Fibroblast of the aortic adventitia (primary cell): Measurements from ENCODE around the gene NKD1. TPM values are rescaled to one million over a fixed set of nuclear protein-coding genes. Genes with fewer than 3 reads are reported as not detected.

Experiments
- DNase-seq: peaks from one replicate; pipeline ENCODE4 v3.0.0-alpha.2; 2010; ENCODE audit warnings: low read depth
- H3K4me3 ChIP-seq: 2 replicates; pipeline ENCODE4 v1.5.1; 2011; ENCODE audit warnings: low read depth, mild to moderate bottlenecking, control low read depth, low read length, moderate library complexity
- CTCF ChIP-seq: IDR thresholded peaks from 2 replicates; pipeline ENCODE4 v1.5.1; 2011; ENCODE audit warnings: mild to moderate bottlenecking, low read length, control low read depth, inconsistent platforms; ENCODE audit not compliant: insufficient read depth
- total RNA-seq: library from RNA; depleted of rRNA; stranded (reverse); fragments of >200 nt; gene quantifications from 2 replicates; pipeline ENCODE4 v1.2.3, GENCODE V29; 2012; ENCODE audit warnings: low replicate concordance

Gene NKD1
- total RNA-seq, 1 donor, result 0.09 TPM

DNA sequence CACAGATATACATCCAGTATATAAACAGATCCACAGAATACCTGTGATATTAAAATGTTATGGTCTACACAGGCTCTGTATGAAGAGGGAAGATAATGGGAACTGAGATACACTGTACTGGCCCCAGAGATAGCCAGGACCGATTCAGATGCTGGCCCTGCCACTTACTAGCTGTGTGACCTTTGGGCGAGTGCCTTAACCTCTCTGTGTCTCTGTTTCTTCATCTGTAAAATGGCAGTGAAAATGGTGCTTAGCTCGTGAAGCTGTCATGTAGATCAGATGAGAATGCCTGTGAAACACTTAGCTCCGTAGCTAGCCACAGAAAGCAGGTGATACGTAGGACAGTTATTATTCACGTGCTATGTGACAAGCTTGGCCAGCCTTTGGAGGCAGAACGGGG is 22.2 kb downstream of the NKD1 start:
- DNase-seq, result no peak
- TF ChIP-seq CTCF, result no peak
- no peak overlapping the region for H3K4me3 ChIP-seq

GRCh38 chr16:50570808-50571598 is 22.8 kb downstream of the NKD1 start:
- H3K4me3 ChIP-seq, result no peak overlapping the region
- DNase-seq, result no peak
- no peak for TF ChIP-seq CTCF

- no peak overlapping the region for H3K4me3 ChIP-seq
- TF ChIP-seq CTCF, result no peak
- no peak for DNase-seq
Observed at GRCh38 chr16:50571786-50572185, 23.6 kb downstream of the NKD1 start.

DNA sequence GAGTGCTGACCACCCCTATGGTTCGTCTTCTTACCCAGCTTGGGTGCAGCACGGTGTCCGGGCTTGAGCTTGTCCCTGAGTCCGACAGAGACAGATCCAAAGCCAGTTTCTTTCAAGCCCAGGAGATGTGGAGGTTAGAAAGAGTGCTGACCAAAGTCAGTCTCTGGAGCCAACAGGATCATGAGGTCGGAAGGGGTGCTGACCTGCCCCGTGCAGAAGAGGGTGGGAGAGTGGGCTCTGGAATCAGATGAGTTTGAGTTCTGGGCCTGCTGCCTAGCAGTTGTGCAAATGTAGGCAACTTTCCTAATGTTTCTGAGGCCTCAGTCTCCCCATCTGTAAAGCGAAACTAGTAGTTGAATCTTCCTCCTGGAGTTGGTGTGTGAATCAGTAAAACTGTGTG is 24.5 kb downstream of the NKD1 start:
- no peak for DNase-seq
- no peak for TF ChIP-seq CTCF

GRCh38 chr16:50573279-50573678 is 25.1 kb downstream of the NKD1 start:
- no peak for DNase-seq

More for the DNA sequence above, 24.5 kb downstream of the NKD1 start:
- H3K4me3 ChIP-seq, result no peak overlapping the region

GRCh38 chr16:50573947-50574744 is 25.9 kb downstream of the NKD1 start:
- no peak for TF ChIP-seq CTCF
- DNase-seq, result peak; percentile 17

More at GRCh38 chr16:50573279-50573678, 25.1 kb downstream of the NKD1 start:
- TF ChIP-seq CTCF, result no peak
- H3K4me3 ChIP-seq, result no peak overlapping the region

More at GRCh38 chr16:50573947-50574744, 25.9 kb downstream of the NKD1 start:
- no peak overlapping the region for H3K4me3 ChIP-seq
